HG02870 (cell line): Measurements from ENCODE around the gene TMEM167B.

ENCODE experiments used
- ATAC-seq: cut with Tn5 transposase; IDR thresholded peaks from one replicate; pipeline ENCODE4 v1.9.1; 2021; ENCODE audit warnings: mild to moderate bottlenecking, moderate library complexity; ENCODE audit not compliant: unreplicated experiment

Gene TMEM167B

GRCh38 chr1:109080441-109081082 is 10.0 kb upstream of the TMEM167B start:
- no peak for ATAC-seq

- ATAC-seq = no peak
These were observed 7.1 kb upstream of the TMEM167B start for GRCh38 chr1:109083501-109083900.

- ATAC-seq = no peak
These were observed 6.6 kb upstream of the TMEM167B start for GRCh38 chr1:109083923-109084322.

GRCh38 chr1:109084563-109085517 is 5.7 kb upstream of the TMEM167B start:
- no peak for ATAC-seq

GRCh38 chr1:109089242-109090015 is 1.1 kb upstream of the TMEM167B start:
- ATAC-seq = no peak

GRCh38 chr1:109091078-109091838 is 694 bp downstream of the TMEM167B start:
- peak; percentile 50 for ATAC-seq

GRCh38 chr1:109091839-109092193 is 1.3 kb downstream of the TMEM167B start:
- no peak for ATAC-seq

- ATAC-seq = no peak
These were observed 3.8 kb downstream of the TMEM167B start for GRCh38 chr1:109094377-109094803.

- ATAC-seq = no peak
These were observed 4.3 kb downstream of the TMEM167B start for GRCh38 chr1:109094871-109095270.

GRCh38 chr1:109095631-109096030 is 5.1 kb downstream of the TMEM167B start:
- ATAC-seq = no peak

- no peak for ATAC-seq
These were observed 5.6 kb downstream of the TMEM167B start for GRCh38 chr1:109096120-109096519.

GRCh38 chr1:109099938-109100773 is 9.6 kb downstream of the TMEM167B start:
- ATAC-seq = peak; percentile 88

GRCh38 chr1:109104364-109105151 is 14.0 kb downstream of the TMEM167B start:
- no peak for ATAC-seq

GRCh38 chr1:109105881-109106280 is 15.3 kb downstream of the TMEM167B start:
- no peak for ATAC-seq

GRCh38 chr1:109107785-109108184 is 17.2 kb downstream of the TMEM167B start:
- no peak for ATAC-seq

- ATAC-seq = no peak
These were observed 19.3 kb downstream of the TMEM167B start for GRCh38 chr1:109109906-109110305.

GRCh38 chr1:109111386-109112055 is 21.0 kb downstream of the TMEM167B start:
- ATAC-seq = no peak

GRCh38 chr1:109112056-109112651 is 21.6 kb downstream of the TMEM167B start:
- ATAC-seq = no peak
